ENCODE measurements around the gene BCL2L1. TPM values are rescaled to one million over a fixed set of nuclear protein-coding genes. Genes with fewer than 3 reads are reported as not detected.
"Not testable (repeated sequence)": the region's sequence is repeated elsewhere in the genome, so short reads cannot be mapped to it uniquely, and the experiment has no call there.

Gene BCL2L1
- total RNA-seq, 1 donor = 37.6 TPM

GRCh38 chr20:31643522-31643921 lies 79.1 kb downstream of the BCL2L1 start:
- Histone ChIP-seq H3K9me3 (ENCODE audit: low read depth, low read length) (no peaks in the 10 kb centered on the region), H3K4me1 (ENCODE audit: insufficient read depth, low read length) (peaks cover 4% of the 10 kb centered on the region), H3K4me3 (ENCODE audit: low read length) (no peak overlapping the region), H3K27me3 (ENCODE audit: insufficient read depth, low read length) (no peaks in the 10 kb centered on the region)

- H3K27me3 ChIP-seq (ENCODE audit: insufficient read depth, low read length) = no peaks in the 10 kb centered on the region
- no peak overlapping the region for H3K4me3 ChIP-seq (ENCODE audit: low read length)
- H3K4me1 ChIP-seq (ENCODE audit: insufficient read depth, low read length) = peaks cover 4% of the 10 kb centered on the region
- H3K9me3 ChIP-seq (ENCODE audit: low read depth, low read length) = no peaks in the 10 kb centered on the region
These were observed 79.8 kb downstream of the BCL2L1 start for GRCh38 chr20:31642837-31643236.

GRCh38 chr20:31641391-31641790 lies 81.3 kb downstream of the BCL2L1 start:
- Histone ChIP-seq H3K27me3 (ENCODE audit: insufficient read depth, low read length) (no peaks in the 10 kb centered on the region), H3K4me1 (ENCODE audit: insufficient read depth, low read length) (peaks cover 4% of the 10 kb centered on the region), H3K9me3 (ENCODE audit: low read depth, low read length) (no peaks in the 10 kb centered on the region), H3K4me3 (ENCODE audit: low read length) (no peak overlapping the region)

- Histone ChIP-seq H3K4me1 (ENCODE audit: insufficient read depth, low read length) (peaks cover 4% of the 10 kb centered on the region), H3K27me3 (ENCODE audit: insufficient read depth, low read length) (no peaks in the 10 kb centered on the region), H3K4me3 (ENCODE audit: low read length) (no peak overlapping the region), H3K9me3 (ENCODE audit: low read depth, low read length) (no peaks in the 10 kb centered on the region)
These were observed 82.4 kb downstream of the BCL2L1 start for GRCh38 chr20:31640259-31640658.

- no peak overlapping the region for H3K4me3 ChIP-seq (ENCODE audit: low read length)
- H3K4me1 ChIP-seq (ENCODE audit: insufficient read depth, low read length) = peaks cover 4% of the 10 kb centered on the region
- no peaks in the 10 kb centered on the region for H3K27me3 ChIP-seq (ENCODE audit: insufficient read depth, low read length)
- H3K9me3 ChIP-seq (ENCODE audit: low read depth, low read length) = no peaks in the 10 kb centered on the region
These were observed 83.9 kb downstream of the BCL2L1 start for GRCh38 chr20:31638816-31639215.

- no peaks in the 10 kb centered on the region for H3K27me3 ChIP-seq (ENCODE audit: insufficient read depth, low read length)
- peaks cover 4% of the 10 kb centered on the region for H3K4me1 ChIP-seq (ENCODE audit: insufficient read depth, low read length)
- no peaks in the 10 kb centered on the region for H3K9me3 ChIP-seq (ENCODE audit: low read depth, low read length)
- H3K4me3 ChIP-seq (ENCODE audit: low read length) = no peak overlapping the region
These were observed 84.4 kb downstream of the BCL2L1 start for GRCh38 chr20:31638317-31638716.

GRCh38 chr20:31637660-31638059 lies 85.0 kb downstream of the BCL2L1 start, which contains the start of gene COX4I2:
Gene COX4I2, plus strand, starts transcription at chr20:31637912. Its CDS starts 1,106 bp downstream, at chr20:31639018.
- Histone ChIP-seq H3K4me3 (ENCODE audit: low read length) (no peak within 1 kb of the TSS), H3K4me1 (ENCODE audit: insufficient read depth, low read length) (no peaks in the 10 kb centered on the region), H3K27me3 (ENCODE audit: insufficient read depth, low read length) (no peaks in the 10 kb centered on the region), H3K9me3 (ENCODE audit: low read depth, low read length) (no peaks in the 10 kb centered on the region)

GRCh38 chr20:31633339-31633914 lies 89.2 kb downstream of the BCL2L1 start:
- Histone ChIP-seq H3K9me3 (ENCODE audit: low read depth, low read length) (no peaks in the 10 kb centered on the region), H3K4me3 (ENCODE audit: low read length) (no peak overlapping the region), H3K27me3 (ENCODE audit: insufficient read depth, low read length) (no peaks in the 10 kb centered on the region), H3K4me1 (ENCODE audit: insufficient read depth, low read length) (no peaks in the 10 kb centered on the region)

- Histone ChIP-seq H3K27me3 (ENCODE audit: insufficient read depth, low read length) (no peaks in the 10 kb centered on the region), H3K4me3 (ENCODE audit: low read length) (no peak overlapping the region), H3K4me1 (ENCODE audit: insufficient read depth, low read length) (no peaks in the 10 kb centered on the region), H3K9me3 (ENCODE audit: low read depth, low read length) (no peaks in the 10 kb centered on the region)
These were observed 89.9 kb downstream of the BCL2L1 start for GRCh38 chr20:31632548-31633338.

- H3K4me1 ChIP-seq (ENCODE audit: insufficient read depth, low read length) = no peaks in the 10 kb centered on the region
- no peaks in the 10 kb centered on the region for H3K9me3 ChIP-seq (ENCODE audit: low read depth, low read length)
- no peak overlapping the region for H3K4me3 ChIP-seq (ENCODE audit: low read length)
- H3K27me3 ChIP-seq (ENCODE audit: insufficient read depth, low read length) = no peaks in the 10 kb centered on the region
These were observed 92.4 kb downstream of the BCL2L1 start for GRCh38 chr20:31630187-31630790.

GRCh38 chr20:31628057-31628456 lies 94.6 kb downstream of the BCL2L1 start:
- not testable (repeated sequence) for H3K4me1 ChIP-seq (ENCODE audit: insufficient read depth, low read length); H3K4me3 ChIP-seq (ENCODE audit: low read length); H3K9me3 ChIP-seq (ENCODE audit: low read depth, low read length); H3K27me3 ChIP-seq (ENCODE audit: insufficient read depth, low read length)

- H3K27me3 ChIP-seq (ENCODE audit: insufficient read depth, low read length); H3K9me3 ChIP-seq (ENCODE audit: low read depth, low read length); H3K4me3 ChIP-seq (ENCODE audit: low read length); H3K4me1 ChIP-seq (ENCODE audit: insufficient read depth, low read length): not testable (repeated sequence)
These were observed 96.1 kb downstream of the BCL2L1 start for GRCh38 chr20:31626534-31626933.

GRCh38 chr20:31623123-31623505 lies 99.6 kb downstream of the BCL2L1 start:
- H3K4me3 ChIP-seq (ENCODE audit: low read length); H3K4me1 ChIP-seq (ENCODE audit: insufficient read depth, low read length); H3K27me3 ChIP-seq (ENCODE audit: insufficient read depth, low read length); H3K9me3 ChIP-seq (ENCODE audit: low read depth, low read length): not testable (repeated sequence)

- Histone ChIP-seq H3K27me3 (ENCODE audit: insufficient read depth, low read length) (no peaks in the 10 kb centered on the region), H3K4me3 (ENCODE audit: low read length) (no peak overlapping the region), H3K4me1 (ENCODE audit: insufficient read depth, low read length) (peaks cover 14% of the 10 kb centered on the region), H3K9me3 (ENCODE audit: low read depth, low read length) (no peaks in the 10 kb centered on the region)
These were observed 102.4 kb downstream of the BCL2L1 start for GRCh38 chr20:31620246-31620645.

- H3K4me1 ChIP-seq (ENCODE audit: insufficient read depth, low read length) = peaks cover 16% of the 10 kb centered on the region
- H3K27me3 ChIP-seq (ENCODE audit: insufficient read depth, low read length) = no peaks in the 10 kb centered on the region
- no peak overlapping the region for H3K4me3 ChIP-seq (ENCODE audit: low read length)
- H3K9me3 ChIP-seq (ENCODE audit: low read depth, low read length) = no peaks in the 10 kb centered on the region
These were observed 105.1 kb downstream of the BCL2L1 start for GRCh38 chr20:31617432-31618104.
